Neural crest cell (in vitro differentiated cells): ENCODE data around the gene DNMT3B. TPM values are rescaled to one million over a fixed set of nuclear protein-coding genes. Genes with fewer than 3 reads are reported as not detected.

ENCODE experiments used
- DNase-seq: peaks from one replicate; pipeline ENCODE4 v3.0.0; 2021; ENCODE audit warnings: low read depth, mixed read lengths, low spot score
- H3K27ac Mint-ChIP-seq: one replicate; pipeline ENCODE4 v1.8.0; 2021; ENCODE audit warnings: mild to moderate bottlenecking, mixed read lengths; ENCODE audit not compliant: unreplicated experiment
- H3K27me3 Mint-ChIP-seq: 2 replicates; pipeline ENCODE4 v1.8.0; 2021; ENCODE audit warnings: low read depth, mild to moderate bottlenecking, mixed read lengths
- H3K36me3 Mint-ChIP-seq: 2 replicates; pipeline ENCODE4 v1.8.0; 2021; ENCODE audit warnings: low read depth, mild to moderate bottlenecking, mixed read lengths
- H3K4me1 Mint-ChIP-seq: 2 replicates; pipeline ENCODE4 v1.8.0; 2021; ENCODE audit warnings: mixed read lengths
- H3K4me3 Mint-ChIP-seq: one replicate; pipeline ENCODE4 v1.8.0; 2021; ENCODE audit warnings: mild to moderate bottlenecking, mixed read lengths
- H3K9me3 Mint-ChIP-seq: 2 replicates; pipeline ENCODE4 v1.8.0; 2021; ENCODE audit warnings: mixed read lengths
- CTCF ChIP-seq: fragments of 200-600 bp; sonication (generic); conservative IDR thresholded peaks from 2 replicates; pipeline ENCODE4 v1.5.0; 2021; ENCODE audit warnings: antibody characterized with exemption, mild to moderate bottlenecking
- total RNA-seq: library from RNA; stranded (reverse); gene quantifications from 2 replicates; pipeline ENCODE4 v1.2.1, GENCODE V29; 2021

Gene DNMT3B
- total RNA-seq, 1 donor from 2014 or later = 57.3 TPM

- peak overlapping the region; percentile 4 for H3K4me3 Mint-ChIP-seq
Measured at GRCh38 chr20:32749914-32750637, 12.1 kb upstream of the DNMT3B start.

GRCh38 chr20:32751293-32751692 is 10.9 kb upstream of the DNMT3B start:
- H3K4me3 Mint-ChIP-seq = no peak overlapping the region
- H3K27me3 Mint-ChIP-seq = no peaks in the 10 kb centered on the region
- H3K36me3 Mint-ChIP-seq = no peaks in the 10 kb centered on the region
- H3K27ac Mint-ChIP-seq = no peak overlapping the region
- peaks cover 22% of the 10 kb centered on the region for H3K4me1 Mint-ChIP-seq
- no peak for TF ChIP-seq CTCF
- DNase-seq = no peak
- H3K9me3 Mint-ChIP-seq = no peaks in the 10 kb centered on the region

More at GRCh38 chr20:32749914-32750637, 12.1 kb upstream of the DNMT3B start:
- no peak for TF ChIP-seq CTCF
- Mint-ChIP-seq H3K9me3 (no peaks in the 10 kb centered on the region), H3K27ac (peak overlapping the region; percentile 4), H3K36me3 (no peaks in the 10 kb centered on the region), H3K4me1 (peaks cover 23% of the 10 kb centered on the region), H3K27me3 (no peaks in the 10 kb centered on the region)
- DNase-seq = peak; percentile 29

GRCh38 chr20:32751702-32752457 is 10.3 kb upstream of the DNMT3B start:
- Mint-ChIP-seq H3K4me3 (no peak overlapping the region), H3K36me3 (no peaks in the 10 kb centered on the region), H3K4me1 (peaks cover 22% of the 10 kb centered on the region), H3K27me3 (no peaks in the 10 kb centered on the region), H3K9me3 (no peaks in the 10 kb centered on the region), H3K27ac (no peak overlapping the region)
- no peak for DNase-seq
- no peak for TF ChIP-seq CTCF

GRCh38 chr20:32752458-32753250 is 9.5 kb upstream of the DNMT3B start:
- no peak for TF ChIP-seq CTCF
- no peaks in the 10 kb centered on the region for H3K9me3 Mint-ChIP-seq
- no peak overlapping the region for H3K27ac Mint-ChIP-seq
- no peak overlapping the region for H3K4me3 Mint-ChIP-seq
- H3K36me3 Mint-ChIP-seq = no peaks in the 10 kb centered on the region
- DNase-seq = no peak
- peaks cover 22% of the 10 kb centered on the region for H3K4me1 Mint-ChIP-seq
- H3K27me3 Mint-ChIP-seq = no peaks in the 10 kb centered on the region

- peak overlapping the region; percentile 0 for H3K27ac Mint-ChIP-seq
- H3K36me3 Mint-ChIP-seq = no peaks in the 10 kb centered on the region
- H3K27me3 Mint-ChIP-seq = no peaks in the 10 kb centered on the region
- no peak for DNase-seq
- no peak for TF ChIP-seq CTCF
- H3K4me3 Mint-ChIP-seq = no peak overlapping the region
- H3K9me3 Mint-ChIP-seq = no peaks in the 10 kb centered on the region
- H3K4me1 Mint-ChIP-seq = peaks cover 17% of the 10 kb centered on the region
Measured at GRCh38 chr20:32753731-32754130, 8.5 kb upstream of the DNMT3B start.
